ENCODE results near the gene NACAD.
"Not testable (repeated sequence)": the region's sequence is repeated elsewhere in the genome, so short reads cannot be mapped to it uniquely, and the experiment has no call there.

The NACAD gene

DNA sequence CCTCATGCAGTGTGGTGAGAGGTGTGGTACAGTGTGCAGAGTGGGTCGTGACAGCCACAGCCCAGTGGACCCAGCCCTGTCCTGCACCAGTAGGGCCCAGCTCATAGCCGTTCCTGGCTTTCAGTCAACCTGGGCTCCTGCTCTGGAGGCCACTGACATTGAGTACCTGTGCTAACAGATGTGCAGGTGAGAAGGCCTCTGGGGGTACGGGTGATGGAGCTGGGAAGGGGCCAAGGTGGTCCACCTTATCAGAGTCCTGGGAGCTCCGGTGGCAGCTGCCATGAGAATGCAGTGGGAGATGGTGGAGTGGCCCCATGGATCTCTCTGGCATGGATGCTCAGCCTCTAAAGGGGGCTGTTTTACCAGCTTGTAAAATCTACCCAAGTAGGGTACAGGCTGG lies 28.8 kb upstream of the NACAD start:
- Histone ChIP-seq H3K9ac (ENCODE audit: low read length in 5 of 5) (no peak overlapping the region), H3K27me3 (ENCODE audit: control insufficient read depth in 5 of 5, insufficient read depth in 4 of 5, low read length in 5 of 5) (peaks cover 0 to 5% (median 0%) of the 10 kb centered on the region in 5 donors), H3K36me3 (ENCODE audit: control insufficient read depth in 5 of 5, insufficient read depth in 5 of 5, low read length in 5 of 5) (no peaks in the 10 kb centered on the region), H3K4me3 (ENCODE audit: low read depth in 1 of 5, low read length in 5 of 5) (no peak overlapping the region), H3K9me3 (ENCODE audit: control insufficient read depth in 5 of 5, low read length in 5 of 5) (no peaks in the 10 kb centered on the region), H3K4me1 (ENCODE audit: control insufficient read depth in 5 of 5, insufficient read depth in 5 of 5, low read length in 5 of 5) (peaks cover 0 to under 1% (median 0%) of the 10 kb centered on the region in 5 donors), H3K27ac (ENCODE audit: low read depth, low read length) (no peak overlapping the region)

DNA sequence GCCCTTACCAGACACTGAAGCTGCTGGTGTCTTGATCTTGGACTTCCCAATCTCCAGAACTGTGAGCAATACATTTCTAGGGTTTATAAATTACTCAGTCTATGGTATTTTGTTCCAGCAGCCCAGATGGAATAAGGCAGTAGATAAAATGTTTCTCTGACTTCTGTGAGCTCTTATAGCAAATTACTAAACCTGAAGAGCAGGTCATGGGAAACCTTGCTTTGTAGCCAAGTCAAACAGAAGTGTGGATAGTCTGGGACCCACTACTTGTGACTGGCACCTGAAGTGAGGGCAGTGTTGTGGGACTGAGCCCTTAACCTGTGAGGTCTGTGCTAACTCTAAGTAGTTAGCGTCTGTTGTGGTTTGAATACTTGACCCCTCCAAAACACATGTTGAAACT lies 27.3 kb upstream of the NACAD start:
- Histone ChIP-seq H3K9ac (ENCODE audit: low read length in 5 of 5) (no peak overlapping the region), H3K36me3 (ENCODE audit: control insufficient read depth in 5 of 5, insufficient read depth in 5 of 5, low read length in 5 of 5) (no peaks in the 10 kb centered on the region), H3K4me1 (ENCODE audit: control insufficient read depth in 5 of 5, insufficient read depth in 5 of 5, low read length in 5 of 5) (peaks cover 0 to 9% (median 5%) of the 10 kb centered on the region in 5 donors), H3K9me3 (ENCODE audit: control insufficient read depth in 5 of 5, low read length in 5 of 5) (no peaks in the 10 kb centered on the region), H3K27ac (ENCODE audit: low read depth, low read length) (no peak overlapping the region), H3K4me3 (ENCODE audit: low read depth in 1 of 5, low read length in 5 of 5) (no peak overlapping the region), H3K27me3 (ENCODE audit: control insufficient read depth in 5 of 5, insufficient read depth in 4 of 5, low read length in 5 of 5) (peaks cover 0 to 5% (median 0%) of the 10 kb centered on the region in 5 donors)

DNA sequence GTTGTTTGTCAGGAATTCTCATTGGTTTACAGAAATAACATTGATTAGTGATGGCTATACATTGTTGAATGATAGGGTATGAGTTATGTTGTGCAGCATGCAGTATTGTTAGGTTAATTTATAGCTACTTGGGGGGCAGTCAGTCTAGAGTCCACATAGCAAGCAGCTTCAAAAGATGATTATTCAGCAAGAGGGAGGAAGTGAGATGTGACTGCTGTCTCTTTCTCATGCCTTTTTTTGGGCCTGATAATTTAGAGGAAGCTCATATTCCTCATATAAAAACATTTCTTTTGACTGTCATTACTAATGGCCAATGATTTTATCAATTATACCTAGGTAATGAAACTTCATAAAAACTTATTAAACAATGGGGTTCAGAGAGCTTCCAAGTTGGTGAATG lies 26.2 kb upstream of the NACAD start:
- Histone ChIP-seq H3K36me3 (ENCODE audit: control insufficient read depth in 5 of 5, insufficient read depth in 5 of 5, low read length in 5 of 5) (no peaks in the 10 kb centered on the region), H3K27ac (ENCODE audit: low read depth, low read length) (no peak overlapping the region), H3K4me3 (ENCODE audit: low read depth in 1 of 5, low read length in 5 of 5) (no peak overlapping the region), H3K4me1 (ENCODE audit: control insufficient read depth in 5 of 5, insufficient read depth in 5 of 5, low read length in 5 of 5) (peaks cover 0 to 20% (median 12%) of the 10 kb centered on the region in 5 donors), H3K9ac (ENCODE audit: low read length in 5 of 5) (no peak overlapping the region), H3K27me3 (ENCODE audit: control insufficient read depth in 5 of 5, insufficient read depth in 4 of 5, low read length in 5 of 5) (peaks cover 0 to 5% (median 0%) of the 10 kb centered on the region in 5 donors), H3K9me3 (ENCODE audit: control insufficient read depth in 5 of 5, low read length in 5 of 5) (no peaks in the 10 kb centered on the region)

DNA sequence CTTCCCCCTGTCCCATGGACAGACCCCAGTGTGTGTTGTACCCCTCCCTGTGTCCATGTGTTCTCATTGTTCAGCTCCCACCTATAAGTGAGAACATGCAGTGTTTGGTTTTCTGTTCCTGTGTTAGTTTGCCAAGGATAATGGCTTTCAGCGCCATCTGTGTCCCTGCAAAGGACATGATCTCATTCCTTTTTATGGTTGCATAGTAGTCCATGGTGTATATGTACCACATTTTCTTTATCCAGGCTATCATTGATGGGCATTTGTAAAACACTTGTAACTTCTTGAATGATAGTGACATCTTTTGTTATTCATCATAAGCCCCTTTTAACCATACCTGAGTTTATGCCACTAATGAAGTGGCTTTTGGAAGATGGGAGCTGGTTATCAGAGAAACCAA lies 25.5 kb upstream of the NACAD start:
- not testable (repeated sequence) for H3K9me3 ChIP-seq (ENCODE audit: control insufficient read depth in 5 of 5, low read length in 5 of 5)
- H3K4me1 ChIP-seq (ENCODE audit: control insufficient read depth in 5 of 5, insufficient read depth in 5 of 5, low read length in 5 of 5): peaks cover 0 to 20% (median 12%) of the 10 kb centered on the region in 5 donors

DNA sequence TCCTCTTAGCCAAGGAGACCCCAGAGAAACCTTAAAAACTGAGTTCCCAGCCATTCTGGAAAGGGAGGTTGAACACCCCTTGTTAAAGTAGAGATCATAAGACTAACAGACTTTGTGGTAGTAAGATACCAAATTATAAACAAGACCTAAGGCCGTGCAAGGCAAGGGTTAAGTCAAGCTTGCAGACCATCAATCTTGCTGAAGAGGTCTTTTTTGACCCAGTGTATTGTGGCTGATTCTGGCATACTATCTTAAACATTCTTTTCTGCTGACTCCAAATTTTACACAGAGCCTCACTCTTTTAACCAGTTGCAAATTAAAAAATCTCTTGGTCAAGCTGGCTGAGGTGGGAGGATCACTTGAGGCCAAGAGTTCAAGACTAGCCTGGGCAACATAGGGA lies 23.9 kb upstream of the NACAD start:
- no peak overlapping the region for H3K27ac ChIP-seq (ENCODE audit: low read depth, low read length)
- H3K27me3 ChIP-seq (ENCODE audit: control insufficient read depth in 5 of 5, insufficient read depth in 4 of 5, low read length in 5 of 5): peaks cover 0 to 5% (median 0%) of the 10 kb centered on the region in 5 donors
- no peak overlapping the region for H3K4me3 ChIP-seq (ENCODE audit: low read depth in 1 of 5, low read length in 5 of 5)
- H3K9ac ChIP-seq (ENCODE audit: low read length in 5 of 5): no peak overlapping the region
- peaks cover 0 to 29% (median 21%) of the 10 kb centered on the region in 5 donors for H3K4me1 ChIP-seq (ENCODE audit: control insufficient read depth in 5 of 5, insufficient read depth in 5 of 5, low read length in 5 of 5)
- H3K36me3 ChIP-seq (ENCODE audit: control insufficient read depth in 5 of 5, insufficient read depth in 5 of 5, low read length in 5 of 5): peaks cover 0 to 17% (median 15%) of the 10 kb centered on the region in 5 donors
- H3K9me3 ChIP-seq (ENCODE audit: control insufficient read depth in 5 of 5, low read length in 5 of 5): no peaks in the 10 kb centered on the region

More for the DNA sequence above, 25.5 kb upstream of the NACAD start:
- H3K27ac ChIP-seq (ENCODE audit: low read depth, low read length); H3K4me3 ChIP-seq (ENCODE audit: low read depth in 1 of 5, low read length in 5 of 5); H3K27me3 ChIP-seq (ENCODE audit: control insufficient read depth in 5 of 5, insufficient read depth in 4 of 5, low read length in 5 of 5); H3K9ac ChIP-seq (ENCODE audit: low read length in 5 of 5); H3K36me3 ChIP-seq (ENCODE audit: control insufficient read depth in 5 of 5, insufficient read depth in 5 of 5, low read length in 5 of 5): not testable (repeated sequence)

DNA sequence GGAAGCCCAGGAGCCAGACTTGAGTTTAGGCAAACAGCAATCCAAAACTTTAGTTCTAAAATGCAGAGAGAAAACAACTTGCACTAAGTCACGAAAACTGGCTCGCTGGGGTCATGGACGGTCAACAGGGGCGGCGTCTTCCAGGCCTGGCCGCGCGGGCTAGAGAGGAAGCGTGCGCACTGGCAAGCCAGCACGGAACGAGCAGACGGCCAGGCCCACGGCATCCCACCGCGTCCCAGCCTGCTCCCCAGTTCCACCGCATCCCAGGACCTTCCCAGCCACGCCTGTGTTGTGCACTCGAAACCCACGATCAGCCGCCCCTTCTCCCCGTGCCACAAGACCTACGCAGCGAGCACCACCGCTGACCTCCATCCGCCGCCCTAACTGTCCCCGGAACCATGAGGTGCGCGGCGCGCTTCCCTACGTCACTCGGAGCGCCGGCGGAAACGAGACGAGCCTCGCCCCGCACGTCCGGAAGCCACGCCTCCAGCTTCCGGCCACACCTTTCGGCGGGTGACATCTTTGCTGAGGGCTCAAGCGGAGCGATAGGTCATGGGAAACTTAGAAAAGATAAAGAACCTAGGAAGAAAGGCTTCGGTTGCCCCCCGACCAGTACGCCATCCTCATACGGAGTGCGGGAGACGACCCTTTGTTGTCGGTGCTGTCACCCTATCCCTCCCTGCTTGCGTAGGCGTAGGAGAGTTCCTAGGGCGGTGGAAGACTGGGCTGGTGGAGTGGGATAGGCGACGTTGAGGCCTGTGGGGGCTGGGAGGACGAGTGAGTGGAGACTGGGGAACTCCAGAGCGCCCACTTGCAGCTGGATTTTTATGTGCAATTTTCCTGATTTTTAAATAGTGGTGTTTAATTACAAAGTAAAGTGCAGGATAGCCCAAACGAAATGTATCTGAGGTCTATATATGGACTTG lies 22.8 kb upstream of the NACAD start, which contains the start of gene TBRG4:
TBRG4 (minus strand) TSS at position 400 of the 926 bp plus-strand sequence. CDS start 2,460 bp downstream, outside the sequence.
- H3K4me1 ChIP-seq (ENCODE audit: control insufficient read depth in 5 of 5, insufficient read depth in 5 of 5, low read length in 5 of 5): peaks cover 0 to 38% (median 28%) of the 10 kb centered on the region in 5 donors
- peak within 1 kb of the TSS; percentile 92 for H3K27ac ChIP-seq (ENCODE audit: low read depth, low read length)
- no peaks in the 10 kb centered on the region for H3K27me3 ChIP-seq (ENCODE audit: control insufficient read depth in 5 of 5, insufficient read depth in 4 of 5, low read length in 5 of 5)
- H3K9me3 ChIP-seq (ENCODE audit: control insufficient read depth in 5 of 5, low read length in 5 of 5): no peaks in the 10 kb centered on the region
- H3K36me3 ChIP-seq (ENCODE audit: control insufficient read depth in 5 of 5, insufficient read depth in 5 of 5, low read length in 5 of 5): peaks cover 0 to 28% (median 25%) of the 10 kb centered on the region in 5 donors
- H3K9ac ChIP-seq (ENCODE audit: low read length in 5 of 5): peak within 1 kb of the TSS; percentile 69 to 94 (median 88)
- peak within 1 kb of the TSS; percentile 95 to 99 (median 97) for H3K4me3 ChIP-seq (ENCODE audit: low read depth in 1 of 5, low read length in 5 of 5)

DNA sequence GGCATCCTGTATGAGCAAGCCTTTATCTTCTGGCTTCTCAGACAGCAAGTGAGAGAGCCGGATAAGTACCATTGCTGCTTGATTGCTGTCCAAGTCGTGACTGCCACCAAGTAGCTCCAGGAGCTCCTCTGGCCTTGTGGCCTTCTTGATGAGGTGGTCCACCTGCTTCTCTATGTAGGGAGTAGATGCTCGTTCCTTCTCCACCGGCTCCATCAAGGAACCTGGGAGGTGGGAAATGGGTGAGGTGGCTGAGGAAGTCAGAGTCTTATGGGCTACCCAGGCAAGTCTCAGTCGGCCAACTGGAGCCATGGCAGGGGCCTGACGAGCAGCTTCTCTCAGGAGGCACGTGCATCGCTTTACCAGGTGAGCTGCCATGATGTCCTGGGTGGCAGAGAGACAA lies 20.1 kb upstream of the NACAD start:
- H3K4me1 ChIP-seq (ENCODE audit: control insufficient read depth in 5 of 5, insufficient read depth in 5 of 5, low read length in 5 of 5): peaks cover 0 to 38% (median 28%) of the 10 kb centered on the region in 5 donors
- H3K4me3 ChIP-seq (ENCODE audit: low read depth in 1 of 5, low read length in 5 of 5): no peak overlapping the region
- H3K9ac ChIP-seq (ENCODE audit: low read length in 5 of 5): peak overlapping the region in 4 of 5 donors; percentile 3 to 19 (median 10)
- H3K27ac ChIP-seq (ENCODE audit: low read depth, low read length): no peak overlapping the region
- peaks cover 0 to 54% (median 52%) of the 10 kb centered on the region in 5 donors for H3K36me3 ChIP-seq (ENCODE audit: control insufficient read depth in 5 of 5, insufficient read depth in 5 of 5, low read length in 5 of 5)
- no peaks in the 10 kb centered on the region for H3K9me3 ChIP-seq (ENCODE audit: control insufficient read depth in 5 of 5, low read length in 5 of 5)
- H3K27me3 ChIP-seq (ENCODE audit: control insufficient read depth in 5 of 5, insufficient read depth in 4 of 5, low read length in 5 of 5): no peaks in the 10 kb centered on the region

DNA sequence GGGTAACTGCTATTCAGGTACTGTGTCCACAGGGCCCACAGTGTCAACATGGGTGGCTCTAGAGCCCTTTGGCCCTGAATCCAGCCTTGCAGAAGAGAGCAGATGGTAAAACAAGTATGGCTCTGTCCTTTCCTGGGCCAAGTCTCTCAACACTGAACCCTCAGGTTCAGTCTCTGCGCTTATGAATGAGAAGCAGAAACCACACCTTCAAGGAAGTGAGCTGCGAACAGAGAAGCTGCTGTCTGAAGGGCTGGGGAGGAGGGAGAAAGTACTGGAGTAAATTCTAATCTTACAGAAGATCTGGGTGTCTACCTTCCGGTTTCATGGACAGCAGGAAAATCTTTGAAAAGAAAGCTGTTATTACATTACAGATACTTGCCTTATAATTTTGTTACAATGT lies 18.6 kb upstream of the NACAD start:
- Histone ChIP-seq H3K27me3 (ENCODE audit: control insufficient read depth in 5 of 5, insufficient read depth in 4 of 5, low read length in 5 of 5) (no peaks in the 10 kb centered on the region), H3K4me1 (ENCODE audit: control insufficient read depth in 5 of 5, insufficient read depth in 5 of 5, low read length in 5 of 5) (peaks cover 0 to 36% (median 28%) of the 10 kb centered on the region in 5 donors), H3K9ac (ENCODE audit: low read length in 5 of 5) (no peak overlapping the region), H3K27ac (ENCODE audit: low read depth, low read length) (no peak overlapping the region), H3K4me3 (ENCODE audit: low read depth in 1 of 5, low read length in 5 of 5) (no peak overlapping the region), H3K9me3 (ENCODE audit: control insufficient read depth in 5 of 5, low read length in 5 of 5) (no peaks in the 10 kb centered on the region), H3K36me3 (ENCODE audit: control insufficient read depth in 5 of 5, insufficient read depth in 5 of 5, low read length in 5 of 5) (peaks cover 4 to 70% (median 67%) of the 10 kb centered on the region in 5 donors)

DNA sequence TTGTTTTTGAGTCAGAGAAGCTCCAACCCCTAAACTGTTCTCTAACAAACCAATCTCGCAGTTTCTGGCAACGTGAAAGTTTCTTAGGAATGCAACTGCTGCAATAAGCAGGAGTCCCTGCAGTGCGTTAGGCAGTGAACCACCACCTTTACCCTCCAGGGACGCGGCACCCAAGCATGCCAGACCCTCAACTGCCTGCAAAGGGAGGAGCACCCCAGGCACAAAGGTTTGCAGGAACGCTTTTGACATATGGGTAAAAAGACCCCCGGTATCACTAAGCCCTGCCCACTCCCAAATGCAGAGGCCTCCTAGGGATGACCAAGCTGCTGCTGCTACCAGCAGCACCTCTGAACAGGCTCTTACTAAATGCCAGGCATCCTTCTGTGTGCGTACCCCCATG lies 18.1 kb upstream of the NACAD start:
- peaks cover 4 to 75% (median 72%) of the 10 kb centered on the region in 5 donors for H3K36me3 ChIP-seq (ENCODE audit: control insufficient read depth in 5 of 5, insufficient read depth in 5 of 5, low read length in 5 of 5)
- no peaks in the 10 kb centered on the region for H3K9me3 ChIP-seq (ENCODE audit: control insufficient read depth in 5 of 5, low read length in 5 of 5)
- no peak overlapping the region for H3K4me3 ChIP-seq (ENCODE audit: low read depth in 1 of 5, low read length in 5 of 5)
- H3K27ac ChIP-seq (ENCODE audit: low read depth, low read length): no peak overlapping the region
- no peak overlapping the region for H3K9ac ChIP-seq (ENCODE audit: low read length in 5 of 5)
- peaks cover 0 to 31% (median 23%) of the 10 kb centered on the region in 5 donors for H3K4me1 ChIP-seq (ENCODE audit: control insufficient read depth in 5 of 5, insufficient read depth in 5 of 5, low read length in 5 of 5)
- no peaks in the 10 kb centered on the region for H3K27me3 ChIP-seq (ENCODE audit: control insufficient read depth in 5 of 5, insufficient read depth in 4 of 5, low read length in 5 of 5)

DNA sequence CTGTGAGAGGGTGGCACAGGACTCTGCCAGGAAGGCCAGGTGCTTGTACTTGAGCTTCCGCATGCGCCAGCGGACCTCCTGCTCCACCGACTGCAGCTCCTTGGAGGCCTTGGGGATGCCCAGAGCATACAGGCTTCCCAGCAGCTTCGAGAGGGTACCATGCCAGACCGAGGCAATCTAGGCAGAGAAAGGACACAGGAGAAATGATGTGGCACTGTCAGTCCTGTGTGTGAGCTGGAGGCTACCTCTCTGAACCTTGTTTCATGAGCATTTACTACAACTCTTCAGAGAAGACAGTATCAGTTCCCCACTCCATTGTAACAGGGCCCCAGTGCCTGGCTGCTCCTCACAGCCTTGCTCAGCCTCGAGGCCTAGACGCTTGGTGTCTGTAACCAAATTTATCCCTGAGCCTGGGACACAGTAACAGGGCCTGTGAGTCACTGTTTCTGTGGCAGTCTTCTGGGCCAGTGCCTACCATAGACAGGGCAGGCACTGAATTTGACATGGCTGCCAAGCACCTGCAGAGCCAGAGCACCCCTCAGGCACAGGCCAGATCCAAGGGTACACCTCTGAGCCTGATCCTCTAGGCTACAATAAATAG lies 16.9 kb upstream of the NACAD start:
- Histone ChIP-seq H3K9me3 (ENCODE audit: control insufficient read depth in 5 of 5, low read length in 5 of 5) (no peaks in the 10 kb centered on the region), H3K4me3 (ENCODE audit: low read depth in 1 of 5, low read length in 5 of 5) (no peak overlapping the region), H3K27me3 (ENCODE audit: control insufficient read depth in 5 of 5, insufficient read depth in 4 of 5, low read length in 5 of 5) (no peaks in the 10 kb centered on the region), H3K27ac (ENCODE audit: low read depth, low read length) (no peak overlapping the region), H3K9ac (ENCODE audit: low read length in 5 of 5) (peak overlapping the region in 1 of 5 donors; percentile 23), H3K36me3 (ENCODE audit: control insufficient read depth in 5 of 5, insufficient read depth in 5 of 5, low read length in 5 of 5) (peaks cover 4 to 86% (median 84%) of the 10 kb centered on the region in 5 donors), H3K4me1 (ENCODE audit: control insufficient read depth in 5 of 5, insufficient read depth in 5 of 5, low read length in 5 of 5) (peaks cover 0 to 26% (median 20%) of the 10 kb centered on the region in 5 donors)
